ENCODE data around the gene TERT.
"Not testable (repeated sequence)": the region's sequence is repeated elsewhere in the genome, so short reads cannot be mapped to it uniquely, and the experiment has no call there.

Gene TERT

GRCh38 chr5:1298723-1299510 is 4.0 kb upstream of the TERT start:
- no peak overlapping the region for H3K4me3 Mint-ChIP-seq
- no peaks in the 10 kb centered on the region for H3K36me3 Mint-ChIP-seq (ENCODE audit: low read depth)
- no peak for DNase-seq
- no peaks in the 10 kb centered on the region for H3K27me3 Mint-ChIP-seq
- no peaks in the 10 kb centered on the region for H3K4me1 Mint-ChIP-seq
- no peaks in the 10 kb centered on the region for H3K9me3 Mint-ChIP-seq
- ATAC-seq, result no peak
- no peak overlapping the region for H3K27ac Mint-ChIP-seq

DNA sequence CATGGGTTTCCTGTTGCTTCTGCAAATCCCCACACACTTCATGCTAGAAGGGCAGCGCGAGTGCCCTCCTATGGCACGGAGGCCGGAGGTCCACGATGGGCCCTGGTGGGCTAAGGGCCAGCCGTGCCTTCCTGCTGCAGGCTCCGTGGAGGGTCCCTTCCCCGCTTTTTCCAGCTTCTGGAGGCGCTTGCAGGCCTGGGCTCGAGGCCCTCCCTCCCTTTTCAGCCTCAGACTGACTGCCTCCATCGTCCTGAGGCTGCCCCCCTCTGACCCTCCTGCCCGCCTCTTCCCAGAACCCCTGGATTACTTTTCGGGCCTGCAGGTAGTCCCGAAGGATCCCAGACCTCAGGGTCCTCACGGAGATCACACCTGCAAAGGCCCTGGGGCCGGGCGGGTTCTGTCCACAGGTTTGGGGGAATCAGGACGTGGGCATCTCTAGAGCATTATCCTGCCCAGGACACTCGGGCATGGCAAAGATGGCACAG is 3.2 kb upstream of the TERT start:
- DNase-seq (no peak), ATAC-seq (no peak)
- no peak overlapping the region for H3K27ac Mint-ChIP-seq
- H3K4me1 Mint-ChIP-seq, result peaks cover 3% of the 10 kb centered on the region
- no peaks in the 10 kb centered on the region for H3K9me3 Mint-ChIP-seq
- H3K36me3 Mint-ChIP-seq (ENCODE audit: low read depth), result no peaks in the 10 kb centered on the region
- H3K27me3 Mint-ChIP-seq, result no peaks in the 10 kb centered on the region
- no peak overlapping the region for H3K4me3 Mint-ChIP-seq

DNA sequence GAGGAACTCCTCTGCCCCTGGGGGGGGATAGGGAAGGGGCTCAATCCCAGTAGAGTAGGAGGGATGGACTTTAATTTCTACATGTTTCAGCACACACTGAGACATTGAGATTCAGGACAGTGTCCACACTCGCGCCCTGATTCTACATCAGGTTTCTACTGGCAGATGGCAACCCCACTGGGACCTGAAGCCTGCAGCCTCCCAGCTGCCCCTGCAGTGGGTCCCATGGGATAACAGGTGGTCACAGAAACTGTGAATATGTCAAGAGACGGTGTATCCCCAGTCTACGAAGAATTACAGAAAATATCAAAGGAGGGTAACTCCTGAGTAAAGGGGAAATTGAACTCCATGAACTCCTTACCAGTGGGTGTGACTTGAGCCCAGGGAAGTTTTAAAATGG is 2.4 kb upstream of the TERT start:
- Mint-ChIP-seq H3K4me1 (peaks cover 3% of the 10 kb centered on the region), H3K4me3 (no peak overlapping the region), H3K9me3 (no peaks in the 10 kb centered on the region), H3K27me3 (no peaks in the 10 kb centered on the region), H3K36me3 (ENCODE audit: low read depth) (no peaks in the 10 kb centered on the region), H3K27ac (no peak overlapping the region)
- ATAC-seq, result no peak
- DNase-seq, result no peak

- Mint-ChIP-seq H3K27me3 (no peaks in the 10 kb centered on the region), H3K27ac (no peak overlapping the region), H3K9me3 (no peaks in the 10 kb centered on the region), H3K36me3 (ENCODE audit: low read depth) (no peaks in the 10 kb centered on the region), H3K4me1 (peaks cover 3% of the 10 kb centered on the region), H3K4me3 (peak overlapping the region; percentile 57)
- ATAC-seq (no peak), DNase-seq (no peak)
Measured at GRCh38 chr5:1295650-1296037, 776 bp upstream of the TERT start.

GRCh38 chr5:1294206-1294834 is 548 bp downstream of the TERT start:
- Mint-ChIP-seq H3K4me1 (peaks cover 3% of the 10 kb centered on the region), H3K9me3 (no peaks in the 10 kb centered on the region), H3K4me3 (no peak overlapping the region), H3K27ac (no peak overlapping the region), H3K27me3 (no peaks in the 10 kb centered on the region), H3K36me3 (ENCODE audit: low read depth) (no peaks in the 10 kb centered on the region)
- peak; percentile 37 for ATAC-seq
- no peak for DNase-seq

DNA sequence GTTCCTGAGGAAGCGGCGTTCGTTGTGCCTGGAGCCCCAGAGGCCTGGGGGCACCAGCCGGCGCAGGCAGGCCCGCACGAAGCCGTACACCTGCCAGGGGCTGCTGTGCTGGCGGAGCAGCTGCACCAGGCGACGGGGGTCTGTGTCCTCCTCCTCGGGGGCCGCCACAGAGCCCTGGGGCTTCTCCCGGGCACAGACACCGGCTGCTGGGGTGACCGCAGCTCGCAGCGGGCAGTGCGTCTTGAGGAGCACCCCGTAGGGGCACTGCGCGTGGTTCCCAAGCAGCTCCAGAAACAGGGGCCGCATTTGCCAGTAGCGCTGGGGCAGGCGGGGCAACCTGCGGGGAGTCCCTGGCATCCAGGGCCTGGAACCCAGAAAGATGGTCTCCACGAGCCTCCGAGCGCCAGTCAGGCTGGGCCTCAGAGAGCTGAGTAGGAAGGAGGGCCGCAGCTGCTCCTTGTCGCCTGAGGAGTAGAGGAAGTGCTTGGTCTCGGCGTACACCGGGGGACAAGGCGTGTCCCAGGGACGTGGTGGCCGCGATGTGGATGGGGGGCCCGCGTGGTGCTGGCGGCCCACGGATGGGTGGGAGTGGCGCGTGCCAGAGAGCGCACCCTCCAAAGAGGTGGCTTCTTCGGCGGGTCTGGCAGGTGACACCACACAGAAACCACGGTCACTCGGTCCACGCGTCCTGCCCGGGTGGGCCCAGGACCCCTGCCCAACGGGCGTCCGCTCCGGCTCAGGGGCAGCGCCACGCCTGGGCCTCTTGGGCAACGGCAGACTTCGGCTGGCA is 1.3 kb downstream of the TERT start:
- H3K4me1 Mint-ChIP-seq, result peaks cover 3% of the 10 kb centered on the region
- H3K36me3 Mint-ChIP-seq (ENCODE audit: low read depth), result no peaks in the 10 kb centered on the region
- H3K27ac Mint-ChIP-seq, result no peak overlapping the region
- H3K9me3 Mint-ChIP-seq, result no peaks in the 10 kb centered on the region
- ATAC-seq (no peak), DNase-seq (no peak)
- H3K4me3 Mint-ChIP-seq, result peak overlapping the region; percentile 48
- no peaks in the 10 kb centered on the region for H3K27me3 Mint-ChIP-seq

- no peaks in the 10 kb centered on the region for H3K9me3 Mint-ChIP-seq
- no peak for DNase-seq
- peaks cover 4% of the 10 kb centered on the region for H3K36me3 Mint-ChIP-seq (ENCODE audit: low read depth)
- no peaks in the 10 kb centered on the region for H3K27me3 Mint-ChIP-seq
- H3K27ac Mint-ChIP-seq, result no peak overlapping the region
- ATAC-seq, result no peak
- H3K4me1 Mint-ChIP-seq, result peaks cover 3% of the 10 kb centered on the region
- peak overlapping the region; percentile 21 for H3K4me3 Mint-ChIP-seq
Measured at GRCh38 chr5:1292846-1293415, 1.9 kb downstream of the TERT start.

DNA sequence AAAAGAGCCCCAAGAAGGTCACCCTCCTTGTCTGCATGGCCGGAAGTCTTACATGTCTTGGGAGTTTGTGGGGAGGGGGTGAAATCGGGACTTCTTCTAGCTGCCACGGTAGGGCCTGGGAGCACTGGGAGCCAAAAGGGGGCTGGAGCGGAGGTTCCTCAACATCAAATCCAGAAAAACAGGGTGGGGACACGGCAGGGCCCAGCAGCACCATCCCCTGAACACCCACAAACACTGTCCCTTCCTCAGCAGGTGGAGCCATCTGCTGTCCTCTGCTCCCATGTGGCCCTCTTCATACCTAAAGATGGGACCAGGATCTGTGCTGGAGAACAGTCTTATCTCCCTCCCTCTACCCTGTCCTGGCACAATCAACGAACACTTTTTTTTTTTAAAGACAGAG is 2.7 kb downstream of the TERT start:
- Mint-ChIP-seq H3K4me3 (no peak overlapping the region), H3K36me3 (ENCODE audit: low read depth) (peaks cover 4% of the 10 kb centered on the region), H3K4me1 (peaks cover 3% of the 10 kb centered on the region), H3K27me3 (no peaks in the 10 kb centered on the region), H3K9me3 (no peaks in the 10 kb centered on the region), H3K27ac (no peak overlapping the region)
- DNase-seq (no peak), ATAC-seq (no peak)

- H3K36me3 Mint-ChIP-seq (ENCODE audit: low read depth), result peaks cover 4% of the 10 kb centered on the region
- H3K4me3 Mint-ChIP-seq, result no peak overlapping the region
- H3K9me3 Mint-ChIP-seq, result no peaks in the 10 kb centered on the region
- no peak overlapping the region for H3K27ac Mint-ChIP-seq
- peaks cover 3% of the 10 kb centered on the region for H3K4me1 Mint-ChIP-seq
- ATAC-seq (no peak), DNase-seq (no peak)
- H3K27me3 Mint-ChIP-seq, result no peaks in the 10 kb centered on the region
Measured at GRCh38 chr5:1291611-1292080, 3.2 kb downstream of the TERT start.

GRCh38 chr5:1290956-1291355 is 3.9 kb downstream of the TERT start:
- not testable (repeated sequence) for H3K27ac Mint-ChIP-seq; H3K36me3 Mint-ChIP-seq (ENCODE audit: low read depth); ATAC-seq; H3K4me3 Mint-ChIP-seq; DNase-seq; H3K4me1 Mint-ChIP-seq; H3K27me3 Mint-ChIP-seq; H3K9me3 Mint-ChIP-seq

GRCh38 chr5:1289559-1289958 is 5.3 kb downstream of the TERT start:
- H3K27ac Mint-ChIP-seq; ATAC-seq; H3K36me3 Mint-ChIP-seq (ENCODE audit: low read depth); H3K4me1 Mint-ChIP-seq; H3K27me3 Mint-ChIP-seq; H3K9me3 Mint-ChIP-seq; DNase-seq; H3K4me3 Mint-ChIP-seq: not testable (repeated sequence)

- no peaks in the 10 kb centered on the region for H3K27me3 Mint-ChIP-seq
- H3K4me1 Mint-ChIP-seq, result peaks cover 2% of the 10 kb centered on the region
- ATAC-seq, result no peak
- H3K27ac Mint-ChIP-seq, result no peak overlapping the region
- no peak for DNase-seq
- peaks cover 4% of the 10 kb centered on the region for H3K36me3 Mint-ChIP-seq (ENCODE audit: low read depth)
- no peak overlapping the region for H3K4me3 Mint-ChIP-seq
- H3K9me3 Mint-ChIP-seq, result no peaks in the 10 kb centered on the region
Measured at GRCh38 chr5:1288439-1289335, 6.2 kb downstream of the TERT start.

DNA sequence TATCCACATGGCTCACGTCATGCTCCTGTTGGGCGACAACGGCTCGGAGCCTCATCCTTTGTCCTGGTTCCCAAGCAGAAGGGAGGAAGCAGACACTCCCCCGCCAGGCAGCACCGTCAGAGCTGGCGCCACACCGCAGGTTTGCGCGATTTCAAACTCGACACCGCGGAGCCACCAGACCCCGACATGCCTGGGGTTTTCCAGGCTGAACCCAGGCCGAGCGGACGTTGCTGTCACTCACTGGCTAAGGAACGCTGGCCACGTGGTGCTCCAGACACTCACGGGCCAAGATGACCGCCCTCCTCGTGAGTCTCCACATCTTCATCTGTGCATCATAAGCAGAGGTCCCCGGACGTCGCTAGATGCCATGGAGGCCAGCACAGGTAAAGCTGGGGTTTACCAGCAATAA is 9.0 kb downstream of the TERT start:
- ATAC-seq (no peak), DNase-seq (no peak)
- no peaks in the 10 kb centered on the region for H3K9me3 Mint-ChIP-seq
- no peak overlapping the region for H3K4me3 Mint-ChIP-seq
- H3K27me3 Mint-ChIP-seq, result no peaks in the 10 kb centered on the region
- no peaks in the 10 kb centered on the region for H3K4me1 Mint-ChIP-seq
- peaks cover 4% of the 10 kb centered on the region for H3K36me3 Mint-ChIP-seq (ENCODE audit: low read depth)
- no peak overlapping the region for H3K27ac Mint-ChIP-seq

DNA sequence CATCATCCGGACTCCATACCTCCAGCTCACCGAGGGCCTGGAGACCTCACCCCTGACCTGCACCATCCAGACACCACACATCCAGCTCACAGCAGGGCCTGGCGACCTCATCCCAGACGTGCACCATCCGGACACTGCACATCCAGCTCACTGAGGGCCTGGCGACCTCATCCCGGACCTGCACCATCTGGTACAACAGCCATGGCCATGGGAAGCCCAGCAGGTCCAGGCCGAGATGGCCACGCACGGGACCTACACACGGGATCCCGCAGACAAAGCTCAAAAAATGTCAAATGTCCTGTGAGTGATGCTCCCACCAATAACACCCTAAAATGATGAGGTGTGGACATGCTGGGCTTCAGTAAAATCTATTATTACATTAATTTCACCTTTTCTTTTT is 9.7 kb downstream of the TERT start:
- ATAC-seq (no peak), DNase-seq (no peak)
- Mint-ChIP-seq H3K36me3 (ENCODE audit: low read depth) (peaks cover 4% of the 10 kb centered on the region), H3K27ac (no peak overlapping the region), H3K4me1 (no peaks in the 10 kb centered on the region), H3K9me3 (no peaks in the 10 kb centered on the region), H3K4me3 (no peak overlapping the region), H3K27me3 (no peaks in the 10 kb centered on the region)

Data from activated naive CD8-positive, alpha-beta T cell treated with anti-CD3 and anti-CD28 coated beads, Interleukin-2, amount 50 U/mL, for 24 hours (primary cell).